Aorta (tissue), 5 donors: ENCODE measurements around the gene SPAG17. TPM values are rescaled to one million over a fixed set of nuclear protein-coding genes. Genes with fewer than 3 reads are reported as not detected.

ENCODE experiments used
- ATAC-seq: fragments of 200-7000 bp; cut with Tn5 transposase; one replicate; pipeline ENCODE4 v1.9.1; 2022; ENCODE audit warnings: moderate library complexity; ENCODE audit not compliant: low FRiP score
- DNase-seq, 2 donors: peaks; one replicate each; pipeline ENCODE4 v3.0.0-alpha.2; 2020
- H3K27ac ChIP-seq, 2 donors: one replicate each; pipeline ENCODE4 v1.5.1; 2013; ENCODE audit warnings: low read length in 2 of 2, mild to moderate bottlenecking in 2 of 2, moderate library complexity in 2 of 2, control low read depth in 1 of 2, inconsistent platforms in 1 of 2, low read depth in 1 of 2
- H3K27me3 ChIP-seq, 2 donors: one replicate each; pipeline ENCODE4 v1.6.1; 2013; ENCODE audit warnings: control low read depth in 1 of 2, low read length in 1 of 2, mild to moderate bottlenecking in 1 of 2, moderate library complexity in 1 of 2; ENCODE audit not compliant: insufficient read depth in 2 of 2, control insufficient read depth in 1 of 2
- H3K36me3 ChIP-seq, 2 donors: one replicate each; pipeline ENCODE4 v1.6.1; 2013; ENCODE audit warnings: control low read depth in 1 of 2, low read length in 1 of 2, mild to moderate bottlenecking in 1 of 2; ENCODE audit not compliant: insufficient read depth in 2 of 2, control insufficient read depth in 1 of 2
- H3K4me1 ChIP-seq, 2 donors: one replicate each; pipeline ENCODE4 v1.6.1; 2013; ENCODE audit warnings: low read length in 2 of 2, control low read depth in 1 of 2, mild to moderate bottlenecking in 1 of 2, moderate library complexity in 1 of 2; ENCODE audit not compliant: insufficient read depth in 2 of 2, control insufficient read depth in 1 of 2
- H3K4me3 ChIP-seq, 2 donors: one replicate each; pipeline ENCODE4 v1.5.1; 2013; ENCODE audit warnings: low read length in 2 of 2, control low read depth in 1 of 2, mild to moderate bottlenecking in 1 of 2
- H3K9me3 ChIP-seq: one replicate; pipeline ENCODE4 v1.6.1; 2013; ENCODE audit warnings: mild to moderate bottlenecking, low read length; ENCODE audit not compliant: control insufficient read depth
- WGBS, 2 donors: extraction: QIAGEN DNeasy Blood & Tissue Kit; methylation state at CpG; one replicate each; pipeline ENCODE4 v1.1.7; 2013; 5-methylcytosine and 5-hydroxymethylcytosine counted together
- intact Hi-C, 2 donors: fragments of 100-400 bp; cut with DNase I; formaldehyde crosslinking; loops; one replicate each; pipeline versions ENCODE4 v1.14.2 to v1.15.0; 2022
- polyA plus RNA-seq, 2 donors: library from polyadenylated mRNA; stranded (reverse); fragments of 200-250 nt; gene quantifications; one replicate each; pipeline ENCODE4 v1.2.3, GENCODE V29; 2013
- total RNA-seq, 2 donors: library from RNA; stranded (reverse); fragmentation: NEBNext Ultra II Directional; extraction: Animal tissue kit (Norgen Biotek cat#: 25700); gene quantifications; one replicate each; pipeline ENCODE4 v1.2.1, GENCODE V29; 2021
- donor health status: healthy with polysubstance abuse.
- donor health status: Bipolar disorder and iron deficiency.
- donor health status: DM: no; HTN: no; CAD: no.
- donor health status: DM: no; HTN: no; CAD: no.
- donor health status: DM: yes; HTN: yes; CAD: no.

SPAG17 gene
- total and polyA plus RNA-seq, 4 donors = 0.06 TPM; not detected in 3

DNA sequence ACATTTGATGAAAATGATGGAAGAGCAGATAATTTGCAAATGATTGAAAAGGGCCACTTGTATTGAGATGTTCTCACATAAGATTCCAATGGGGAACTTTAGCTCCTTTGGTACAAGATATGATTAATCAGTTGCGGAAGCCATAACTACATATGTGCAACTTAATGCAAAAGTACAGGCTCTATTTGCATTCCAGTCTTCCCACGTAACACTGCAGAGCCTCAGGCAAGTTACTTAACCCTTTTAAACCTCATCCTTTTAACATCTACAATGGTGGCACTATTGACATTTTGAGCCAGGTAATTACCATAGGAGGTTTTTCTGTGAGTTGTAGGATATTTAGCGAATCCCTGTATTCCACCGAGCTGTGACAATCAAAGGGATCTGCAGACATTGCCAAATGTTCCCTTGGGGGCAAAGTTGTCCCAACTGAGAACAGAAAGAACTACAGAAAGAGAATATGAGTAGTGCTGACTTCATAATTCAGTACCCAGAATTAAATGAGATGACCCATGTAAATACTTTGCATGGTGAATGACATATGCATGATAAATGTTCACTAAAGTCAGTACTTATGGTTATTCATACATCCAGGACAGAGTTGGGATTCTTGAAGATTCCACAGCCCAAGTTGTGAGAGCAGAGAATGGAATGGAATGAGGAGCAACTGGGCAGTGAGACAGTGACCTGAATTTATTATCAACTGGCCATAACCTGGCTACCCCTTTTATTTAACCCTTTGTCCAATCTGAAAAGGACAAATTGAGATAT, 62.6 kb downstream of the SPAG17 start:
- 60 to 65% methylated on average over 4 of the region's 4 CpGs for WGBS, 2 donors
- intact Hi-C loops = no loop called here
- no peaks in the 10 kb centered on the region for H3K9me3 ChIP-seq
- H3K4me1 ChIP-seq = no peaks in the 10 kb centered on the region
- no peak for DNase-seq
- no peak for ATAC-seq
- no peaks in the 10 kb centered on the region for H3K27me3 ChIP-seq
- H3K27ac ChIP-seq = no peak overlapping the region
- H3K36me3 ChIP-seq = no peaks in the 10 kb centered on the region
- no peak overlapping the region for H3K4me3 ChIP-seq

DNA sequence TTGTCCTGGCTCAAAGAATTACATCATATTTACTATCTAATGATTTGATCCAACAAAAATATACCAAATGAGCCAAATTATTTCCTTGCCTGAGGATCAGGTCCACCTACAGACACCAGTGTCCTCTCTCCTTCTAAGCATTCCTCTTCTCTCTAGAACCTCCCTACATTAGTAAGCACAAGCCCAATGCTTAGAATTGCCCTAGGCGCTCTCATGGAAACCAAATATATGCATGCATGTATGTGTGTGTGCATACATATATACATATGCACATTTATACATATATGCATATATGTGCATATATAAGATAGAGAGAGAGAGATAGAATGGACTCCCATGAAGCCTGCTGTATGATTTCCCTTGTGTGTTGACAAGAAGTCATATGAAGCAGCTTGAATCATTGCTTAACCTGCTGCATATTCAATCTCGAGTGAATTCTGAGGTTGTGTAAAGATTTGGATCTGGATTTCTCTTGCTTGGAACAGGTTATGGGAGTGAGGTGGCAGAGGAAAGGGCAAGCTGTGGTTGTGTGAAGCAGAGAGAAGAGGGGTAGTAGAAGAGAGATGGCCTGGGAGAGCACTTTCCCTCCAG, 66.1 kb downstream of the SPAG17 start:
- intact Hi-C loops = no loop called here
- Histone ChIP-seq H3K27ac (no peak overlapping the region), H3K36me3 (no peaks in the 10 kb centered on the region), H3K9me3 (no peaks in the 10 kb centered on the region), H3K27me3 (no peaks in the 10 kb centered on the region), H3K4me1 (no peaks in the 10 kb centered on the region), H3K4me3 (no peak overlapping the region)
- 74 to 84% methylated on average over 2 of the region's 2 CpGs for WGBS, 2 donors
- DNase-seq = no peak
- ATAC-seq = no peak

DNA sequence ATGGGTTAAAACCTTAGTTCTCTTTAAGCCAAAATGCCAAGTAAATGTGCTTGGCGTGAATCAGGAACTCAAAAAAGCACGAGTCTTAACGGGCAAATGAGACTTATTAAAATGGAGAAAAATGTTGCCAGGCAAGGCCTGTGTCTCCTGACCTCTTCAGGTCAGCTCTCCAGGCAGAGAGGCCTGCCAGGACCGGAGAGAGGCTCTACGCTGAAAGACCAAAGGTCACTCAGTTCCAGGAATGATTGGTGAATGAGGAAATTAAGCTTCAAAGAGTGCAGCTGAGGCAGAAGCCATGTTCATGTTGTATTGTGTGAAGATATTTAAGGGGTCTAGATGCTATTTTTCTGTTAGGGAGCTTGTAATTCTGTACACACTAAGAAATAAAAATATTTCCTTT, 66.6 kb downstream of the SPAG17 start:
- ATAC-seq = no peak
- 27 to 31% methylated on average over 5 of the region's 5 CpGs for WGBS, 2 donors

GRCh38 chr1:118117521-118117920, 67.5 kb downstream of the SPAG17 start:
- H3K4me3 ChIP-seq = no peak overlapping the region
- no peaks in the 10 kb centered on the region for H3K4me1 ChIP-seq
- intact Hi-C loops = no loop called here
- H3K27me3 ChIP-seq = no peaks in the 10 kb centered on the region
- 89 to 92% methylated on average over 4 of the region's 4 CpGs for WGBS, 2 donors
- DNase-seq (no peak), ATAC-seq (no peak)
- no peak overlapping the region for H3K27ac ChIP-seq
- H3K36me3 ChIP-seq = no peaks in the 10 kb centered on the region
- H3K9me3 ChIP-seq = no peaks in the 10 kb centered on the region

More for the DNA sequence above, 66.6 kb downstream of the SPAG17 start:
- no peak overlapping the region for H3K27ac ChIP-seq
- H3K27me3 ChIP-seq = no peaks in the 10 kb centered on the region
- H3K4me1 ChIP-seq = no peaks in the 10 kb centered on the region
- H3K9me3 ChIP-seq = no peaks in the 10 kb centered on the region
- H3K36me3 ChIP-seq = no peaks in the 10 kb centered on the region
- H3K4me3 ChIP-seq = no peak overlapping the region
- intact Hi-C loops = no loop called here
- DNase-seq = no peak

DNA sequence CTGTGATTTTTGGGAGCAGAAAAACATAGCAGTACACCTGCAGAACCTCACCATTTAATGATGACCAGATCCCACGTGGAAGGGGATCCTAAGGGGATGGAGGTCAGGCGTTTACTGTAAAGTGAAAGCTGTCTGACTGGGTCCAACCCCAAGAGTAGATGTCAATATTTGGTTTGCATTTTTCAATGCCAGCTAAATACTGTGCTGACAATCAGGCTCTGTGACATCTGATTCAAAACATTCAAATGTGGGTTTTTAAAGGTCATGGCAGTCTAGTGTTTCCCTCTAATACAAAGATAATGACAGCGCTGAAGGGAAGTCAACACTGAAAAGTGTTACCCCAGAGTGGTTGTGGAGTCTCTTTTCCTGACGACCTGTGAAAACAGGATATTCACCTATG, 68.1 kb downstream of the SPAG17 start:
- Histone ChIP-seq H3K27ac (no peak overlapping the region), H3K27me3 (no peaks in the 10 kb centered on the region), H3K9me3 (no peaks in the 10 kb centered on the region), H3K4me3 (no peak overlapping the region), H3K36me3 (no peaks in the 10 kb centered on the region), H3K4me1 (no peaks in the 10 kb centered on the region)
- no peak for DNase-seq
- no peak for ATAC-seq
- WGBS, 2 donors = 51 to 65% methylated on average over 4 of the region's 4 CpGs
- intact Hi-C loops = no loop called here

GRCh38 chr1:118116401-118116800, 68.6 kb downstream of the SPAG17 start:
- no peaks in the 10 kb centered on the region for H3K4me1 ChIP-seq
- 66 to 81% methylated on average over 5 of the region's 5 CpGs for WGBS, 2 donors
- no peaks in the 10 kb centered on the region for H3K27me3 ChIP-seq
- ATAC-seq (no peak), DNase-seq (no peak)
- H3K36me3 ChIP-seq = no peaks in the 10 kb centered on the region
- H3K9me3 ChIP-seq = no peaks in the 10 kb centered on the region
- intact Hi-C loops = no loop called here
- H3K27ac ChIP-seq = no peak overlapping the region
- H3K4me3 ChIP-seq = no peak overlapping the region

DNA sequence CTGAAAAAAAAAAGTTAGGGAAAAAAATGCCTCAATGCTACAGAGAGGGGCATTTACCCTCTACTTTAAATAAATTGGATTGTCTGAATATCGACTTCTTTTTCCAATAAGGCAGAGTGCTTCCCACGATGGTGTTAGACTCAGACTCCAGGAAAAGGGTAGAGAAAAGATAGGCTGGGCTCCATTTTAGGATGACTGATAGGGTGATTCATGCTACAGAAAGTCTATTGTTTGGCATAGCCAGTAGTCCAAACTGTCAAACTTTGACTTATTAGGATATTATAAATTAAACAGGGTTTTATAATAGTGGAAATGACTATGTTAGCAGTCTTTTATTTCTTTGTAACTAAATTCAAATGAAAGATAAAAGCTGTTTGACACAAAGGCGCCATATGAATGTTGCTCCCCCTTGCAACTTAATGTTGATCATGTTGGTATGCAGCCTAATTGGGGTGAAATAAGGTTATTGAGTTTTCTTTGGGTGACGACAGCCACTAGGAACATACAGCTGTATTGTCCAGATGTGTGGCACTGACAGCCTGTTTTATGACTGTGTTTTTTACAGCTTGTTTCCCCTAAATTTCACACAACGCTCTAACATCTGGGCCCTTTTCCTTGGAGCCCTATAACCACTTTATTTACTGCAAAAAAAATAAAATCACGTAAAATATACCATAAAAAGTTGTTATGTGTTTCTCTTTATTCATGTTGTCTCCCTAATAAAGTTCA, 69.3 kb downstream of the SPAG17 start:
- H3K9me3 ChIP-seq = no peaks in the 10 kb centered on the region
- H3K27ac ChIP-seq = no peak overlapping the region
- no peak for ATAC-seq
- no peaks in the 10 kb centered on the region for H3K4me1 ChIP-seq
- no peak for DNase-seq
- H3K4me3 ChIP-seq = no peak overlapping the region
- 59 to 64% methylated on average over 6 of the region's 6 CpGs for WGBS, 2 donors
- intact Hi-C loops = no loop called here
- H3K36me3 ChIP-seq = no peaks in the 10 kb centered on the region
- H3K27me3 ChIP-seq = no peaks in the 10 kb centered on the region

- DNase-seq = no peak
- Histone ChIP-seq H3K27me3 (no peaks in the 10 kb centered on the region), H3K9me3 (no peaks in the 10 kb centered on the region), H3K36me3 (no peaks in the 10 kb centered on the region), H3K27ac (no peak overlapping the region), H3K4me3 (no peak overlapping the region), H3K4me1 (no peaks in the 10 kb centered on the region)
- intact Hi-C loops = no loop called here
- 57 to 65% methylated on average over 1 of the region's 1 CpG for WGBS, 2 donors
- no peak for ATAC-seq
These were observed 71.8 kb downstream of the SPAG17 start for GRCh38 chr1:118113261-118113660.

GRCh38 chr1:118110580-118110979, 74.4 kb downstream of the SPAG17 start:
- no peaks in the 10 kb centered on the region for H3K4me1 ChIP-seq
- H3K27ac ChIP-seq = no peak overlapping the region
- no peaks in the 10 kb centered on the region for H3K36me3 ChIP-seq
- no peaks in the 10 kb centered on the region for H3K9me3 ChIP-seq
- ATAC-seq (no peak), DNase-seq (no peak)
- no peaks in the 10 kb centered on the region for H3K27me3 ChIP-seq
- intact Hi-C loops = no loop called here
- no peak overlapping the region for H3K4me3 ChIP-seq
